Keratinocyte (primary cell): ENCODE results near the gene TMEM208. TPM values are rescaled to one million over a fixed set of nuclear protein-coding genes. Genes with fewer than 3 reads are reported as not detected.

Experiments used
- DNase-seq: peaks from one replicate; pipeline ENCODE4 v3.0.0-alpha.2; 2011; ENCODE audit warnings: low read depth, missing footprints, low spot score
- FAIRE-seq: peaks from 2 replicates; lab custom pipeline; 2011; peaks lifted over from hg19 to GRCh38; lab: Jason Lieb, UNC
- H2AFZ ChIP-seq: 2 replicates; pipeline ENCODE4 v1.6.0; 2012; ENCODE audit warnings: low read length, control low read depth, inconsistent platforms; ENCODE audit not compliant: control insufficient read depth
- H3K27ac ChIP-seq: 2 replicates; pipeline ENCODE4 v1.5.1; 2011; ENCODE audit warnings: low read length; ENCODE audit not compliant: control insufficient read depth, insufficient read depth
- H3K27me3 ChIP-seq: 3 replicates; pipeline ENCODE4 v1.6.0; 2011; ENCODE audit warnings: low read length; ENCODE audit not compliant: control insufficient read depth, insufficient read depth; ENCODE audit errors: extremely low read depth
- H3K36me3 ChIP-seq, 2 experiments: 2 replicates in 1 of 2; 3 replicates in 1 of 2; pipeline ENCODE4 v1.5.1; 2011; ENCODE audit warnings: low read length in 2 of 2, mild to moderate bottlenecking in 1 of 2; ENCODE audit not compliant: control insufficient read depth in 2 of 2, insufficient read depth in 2 of 2; ENCODE audit errors: extremely low read depth in 1 of 2
- H3K4me1 ChIP-seq: 3 replicates; pipeline ENCODE4 v1.5.1; 2011; ENCODE audit warnings: low read length; ENCODE audit not compliant: control insufficient read depth, insufficient read depth; ENCODE audit errors: extremely low read depth
- H3K4me2 ChIP-seq: 3 replicates; pipeline ENCODE4 v1.6.0; 2011; ENCODE audit warnings: low read depth, low read length; ENCODE audit not compliant: control insufficient read depth, insufficient read depth; ENCODE audit errors: extremely low read depth
- H3K4me3 ChIP-seq, 3 experiments: fragments of 200-600 bp in 1 of 3; sonication (generic) in 1 of 3; 2 replicates in 2 of 3; 3 replicates in 1 of 3; pipeline ENCODE4 v1.5.1; 2011 to 2016; ENCODE audit warnings: low read length in 3 of 3, mild to moderate bottlenecking in 3 of 3, control low read depth in 2 of 3, inconsistent platforms in 1 of 3, low read depth in 1 of 3, mixed read lengths in 1 of 3, mixed run types in 1 of 3, moderate library complexity in 1 of 3; ENCODE audit not compliant: control insufficient read depth in 2 of 3, insufficient read depth in 2 of 3; ENCODE audit errors: extremely low read depth in 1 of 3
- H3K79me2 ChIP-seq: 2 replicates; pipeline ENCODE4 v1.6.0; 2012; ENCODE audit warnings: low read length; ENCODE audit not compliant: control insufficient read depth, insufficient read depth
- H3K9ac ChIP-seq: 3 replicates; pipeline ENCODE4 v1.6.0; 2011; ENCODE audit warnings: low read length; ENCODE audit not compliant: control insufficient read depth, insufficient read depth; ENCODE audit errors: extremely low read depth
- H3K9me1 ChIP-seq: 3 replicates; pipeline ENCODE4 v1.6.0; 2011; ENCODE audit warnings: low read length; ENCODE audit not compliant: control insufficient read depth, insufficient read depth; ENCODE audit errors: extremely low read depth
- H3K9me3 ChIP-seq: 2 replicates; pipeline ENCODE4 v1.5.1; 2012; ENCODE audit warnings: low read depth, low read length; ENCODE audit not compliant: control insufficient read depth
- H4K20me1 ChIP-seq: 3 replicates; pipeline ENCODE4 v1.6.0; 2011; ENCODE audit warnings: low read length; ENCODE audit not compliant: control insufficient read depth, insufficient read depth; ENCODE audit errors: extremely low read depth
- EZH2 ChIP-seq: IDR thresholded peaks from one replicate; pipeline ENCODE4 v1.6.1; 2012; ENCODE audit warnings: inconsistent platforms, mild to moderate bottlenecking, low read length, moderate library complexity
- dilution Hi-C: fragments of 300-500 bp; cut with MboI; formaldehyde crosslinking; loops from one replicate; pipeline ENCODE4 v1.7.0; 2020; ENCODE audit warnings: low sequenced_read_pairs; ENCODE audit not compliant: extremely low pct_ligation_motif_present
- polyA plus RNA-seq, 5 experiments: library from polyadenylated mRNA; depleted of rRNA in 3 of 5; stranded (reverse) in 3 of 5; stranded (forward) in 1 of 5; unstranded in 1 of 5; fragments of >200 nt; gene quantifications; 1 replicate in 1 of 5; 2 replicates in 3 of 5; 3 replicates in 1 of 5; pipeline versions ENCODE4 v1.2.1 to v1.2.3, GENCODE V29; 2011 to 2012; ENCODE audit warnings: missing spikeins in 2 of 5, low read depth in 1 of 5, low replicate concordance in 1 of 5
- TF ChIP-seq, protein P1 (sequence below), 3 experiments: IDR thresholded peaks in 1 of 3; conservative IDR thresholded peaks in 1 of 3; optimal IDR thresholded peaks in 1 of 3; 2 replicates in 2 of 3; 3 replicates in 1 of 3; pipeline versions ENCODE3 to v1.5.1; 2011; ENCODE audit warnings: low read length in 3 of 3, mild to moderate bottlenecking in 3 of 3, moderate library complexity in 2 of 3, control low read depth in 1 of 3, inconsistent platforms in 1 of 3; ENCODE audit not compliant: insufficient read depth in 2 of 3; ENCODE audit errors: extremely low read depth in 1 of 3

Gene TMEM208
- polyA plus RNA-seq, 1 donor (not counting 4 experiments of a cell fraction or from before 2014, with no cell fraction given), result 44.9 TPM

DNA sequence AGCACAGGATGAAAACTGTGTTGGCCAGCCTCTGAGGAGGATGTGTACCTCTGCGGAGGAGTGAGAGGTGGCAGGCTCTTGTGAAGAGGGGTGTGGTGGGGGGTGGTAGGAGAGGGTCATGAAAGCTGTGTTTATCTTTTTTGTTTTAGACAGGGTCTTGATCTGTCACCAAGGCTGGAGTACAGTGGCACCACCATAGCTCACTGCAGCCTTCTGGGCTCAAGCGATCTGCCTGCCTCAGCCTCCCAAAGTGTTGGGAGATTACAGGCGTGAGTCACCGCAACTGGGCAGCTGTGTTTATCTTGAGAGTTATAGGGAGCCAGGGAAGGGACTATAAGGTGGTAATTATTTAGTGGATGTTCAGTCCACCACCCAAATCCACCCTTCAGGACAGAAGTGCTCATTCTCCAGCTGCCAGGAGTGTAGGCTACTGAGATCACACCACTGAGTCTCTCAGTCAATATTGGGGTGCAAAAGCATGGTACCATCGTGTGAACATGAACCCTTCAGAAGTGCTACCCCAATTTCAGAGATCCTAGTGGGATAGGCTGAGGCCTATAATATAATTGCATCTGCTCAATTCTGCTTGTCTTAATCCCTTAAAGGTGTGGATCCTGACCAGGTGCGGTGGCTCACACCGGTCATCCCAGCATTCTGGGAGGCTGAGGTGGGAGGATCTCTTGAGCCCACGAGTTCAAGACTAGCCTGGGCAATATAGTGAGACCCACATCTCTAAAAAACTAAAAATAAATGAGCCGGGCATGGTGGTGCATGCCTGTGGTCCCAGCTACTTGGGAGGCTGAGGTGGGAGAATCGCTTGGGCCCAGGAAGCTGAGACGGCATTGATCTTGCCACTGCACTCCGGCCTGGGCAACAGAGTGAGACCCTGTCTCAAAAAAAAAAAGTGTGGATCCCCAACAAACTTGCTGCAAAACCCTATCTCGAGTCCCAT, 36.2 kb upstream of the TMEM208 start:
- no peak for TF ChIP-seq EZH2
- TF ChIP-seq, protein P1, sequence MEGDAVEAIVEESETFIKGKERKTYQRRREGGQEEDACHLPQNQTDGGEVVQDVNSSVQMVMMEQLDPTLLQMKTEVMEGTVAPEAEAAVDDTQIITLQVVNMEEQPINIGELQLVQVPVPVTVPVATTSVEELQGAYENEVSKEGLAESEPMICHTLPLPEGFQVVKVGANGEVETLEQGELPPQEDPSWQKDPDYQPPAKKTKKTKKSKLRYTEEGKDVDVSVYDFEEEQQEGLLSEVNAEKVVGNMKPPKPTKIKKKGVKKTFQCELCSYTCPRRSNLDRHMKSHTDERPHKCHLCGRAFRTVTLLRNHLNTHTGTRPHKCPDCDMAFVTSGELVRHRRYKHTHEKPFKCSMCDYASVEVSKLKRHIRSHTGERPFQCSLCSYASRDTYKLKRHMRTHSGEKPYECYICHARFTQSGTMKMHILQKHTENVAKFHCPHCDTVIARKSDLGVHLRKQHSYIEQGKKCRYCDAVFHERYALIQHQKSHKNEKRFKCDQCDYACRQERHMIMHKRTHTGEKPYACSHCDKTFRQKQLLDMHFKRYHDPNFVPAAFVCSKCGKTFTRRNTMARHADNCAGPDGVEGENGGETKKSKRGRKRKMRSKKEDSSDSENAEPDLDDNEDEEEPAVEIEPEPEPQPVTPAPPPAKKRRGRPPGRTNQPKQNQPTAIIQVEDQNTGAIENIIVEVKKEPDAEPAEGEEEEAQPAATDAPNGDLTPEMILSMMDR (optimal IDR thresholded peaks at IDR 0.05 in 1 of 3, IDR thresholded peaks at IDR 0.05 in 1 of 3, conservative IDR thresholded peaks at IDR 0.05 in 1 of 3; ENCODE audit: extremely low read depth in 1 of 3, insufficient read depth in 2 of 3, low read length in 3 of 3), result no peak
- DNase-seq (no peak), FAIRE-seq (no peak)
- no peak overlapping the region for H3K27ac ChIP-seq
- no peak overlapping the region for H3K4me2 ChIP-seq
- H4K20me1 ChIP-seq, result peaks cover 4% of the 10 kb centered on the region
- peaks cover 17 to 23% of the 10 kb centered on the region in 2 experiments for H3K36me3 ChIP-seq
- no peak overlapping the region for H2AFZ ChIP-seq
- dilution Hi-C loops, result no loop called here
- H3K9me1 ChIP-seq, result peaks cover 4% of the 10 kb centered on the region
- H3K4me3 ChIP-seq, result no peak overlapping the region
- no peaks in the 10 kb centered on the region for H3K27me3 ChIP-seq
- no peaks in the 10 kb centered on the region for H3K9me3 ChIP-seq
- peaks cover 15% of the 10 kb centered on the region for H3K4me1 ChIP-seq
- H3K79me2 ChIP-seq, result peaks cover 36% of the 10 kb centered on the region
- H3K9ac ChIP-seq, result no peak overlapping the region

DNA sequence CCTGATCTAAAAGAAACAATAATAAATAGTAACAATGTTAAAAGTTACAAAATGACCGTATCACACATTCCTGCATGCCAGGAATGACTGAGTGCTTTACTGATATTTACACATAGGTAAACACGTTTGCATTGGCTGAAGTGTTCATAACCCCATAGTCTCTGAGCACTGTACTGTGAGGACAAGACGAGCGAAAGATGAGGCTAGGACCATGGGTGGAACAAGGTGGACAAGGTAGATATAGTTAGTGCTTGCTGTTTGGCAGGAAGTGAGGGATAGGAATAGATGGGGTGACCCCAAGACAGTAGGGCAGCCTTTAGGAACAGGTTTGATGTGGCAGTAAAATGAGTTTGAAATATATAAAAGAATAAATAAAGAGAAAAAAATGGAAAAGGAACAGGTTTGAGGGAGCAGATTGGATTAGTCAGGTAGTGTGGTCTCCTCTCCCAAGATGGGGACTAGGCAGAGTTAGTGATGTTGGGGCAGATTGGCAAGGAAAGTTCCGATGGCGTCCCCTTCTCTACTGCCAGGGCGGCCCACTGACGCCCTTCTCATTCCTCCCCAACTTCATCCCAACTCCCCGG, 35.4 kb upstream of the TMEM208 start:
- Histone ChIP-seq H3K27me3 (no peaks in the 10 kb centered on the region), H4K20me1 (peaks cover 4% of the 10 kb centered on the region), H3K36me3 (peaks cover 22 to 31% of the 10 kb centered on the region in 2 experiments), H3K79me2 (peaks cover 41% of the 10 kb centered on the region), H3K4me3 (peak overlapping the region in 2 of 3 experiments; percentile 47 to 85), H3K9me3 (no peaks in the 10 kb centered on the region), H3K9ac (peak overlapping the region; percentile 89), H3K27ac (no peak overlapping the region), H2AFZ (peak overlapping the region; percentile 65), H3K4me1 (peaks cover 15% of the 10 kb centered on the region), H3K9me1 (peaks cover 2% of the 10 kb centered on the region), H3K4me2 (peak overlapping the region; percentile 69)
- dilution Hi-C loops, result no loop called here
- DNase-seq, result no peak
- TF ChIP-seq EZH2, result no peak
- TF ChIP-seq, protein P1 (optimal IDR thresholded peaks at IDR 0.05 in 1 of 3, IDR thresholded peaks at IDR 0.05 in 1 of 3, conservative IDR thresholded peaks at IDR 0.05 in 1 of 3; ENCODE audit: extremely low read depth in 1 of 3, insufficient read depth in 2 of 3, low read length in 3 of 3), result no peak
- FAIRE-seq, result no peak
